H1 (cell line): ENCODE measurements around the gene HAT1. TPM values are rescaled to one million over a fixed set of nuclear protein-coding genes. Genes with fewer than 3 reads are reported as not detected.

Source experiments
- ASH2L ChIP-seq: fragments of 200-600, 300-600 bp; sonication (generic); IDR thresholded peaks from one replicate; pipeline ENCODE4 v1.7.1; 2017; ENCODE audit warnings: low read length
- CBX5 ChIP-seq: fragments of 300-800, 300-1000 bp; sonication (generic); IDR thresholded peaks from 2 replicates; pipeline ENCODE4 v1.7.1; 2016; ENCODE audit warnings: antibody characterized with exemption, low read length, low read depth
- HDAC6 ChIP-seq: IDR thresholded peaks from one replicate; pipeline ENCODE4 v1.7.1; 2012; ENCODE audit warnings: low read depth, mild to moderate bottlenecking, inconsistent platforms, low read length, moderate library complexity
- TCF12 ChIP-seq: IDR thresholded peaks from 2 replicates; pipeline ENCODE4 v1.6.1; 2011; ENCODE audit warnings: low read depth, mild to moderate bottlenecking, low read length
- polyA plus RNA-seq, 7 experiments: library from polyadenylated mRNA; depleted of rRNA in 3 of 7; stranded (reverse) in 5 of 7; unstranded in 2 of 7; fragments of >200 nt in 5 of 7; fragments of 200-250 nt in 2 of 7; gene quantifications; 1 replicate in 5 of 7; 2 replicates in 1 of 7; 4 replicates in 1 of 7; pipeline versions ENCODE4 v1.2.1 to v1.2.3, GENCODE V29; 2011 to 2013; ENCODE audit warnings: missing spikeins in 2 of 7, mixed read lengths in 2 of 7
- total RNA-seq: library from RNA; stranded (reverse); fragmentation: NEBNext Ultra II Directional; extraction: Animal tissue kit (Norgen Biotek cat#: 25700); gene quantifications from 2 replicates; pipeline ENCODE4 v1.2.1, GENCODE V29; 2021

HAT1 gene
- total and polyA plus RNA-seq, 2 of the 8 experiments (the other 6 are each of a cell fraction or from before 2014, with no cell fraction given) = 44.6 to 74.2 TPM

- no peak for TF ChIP-seq TCF12
- no peak for TF ChIP-seq HDAC6
- no peak for TF ChIP-seq ASH2L
- no peak for TF ChIP-seq CBX5
Observed at GRCh38 chr2:171999161-171999560, 76.9 kb downstream of the HAT1 start (continued).
